ENCODE measurements around the gene COA7.

DNA sequence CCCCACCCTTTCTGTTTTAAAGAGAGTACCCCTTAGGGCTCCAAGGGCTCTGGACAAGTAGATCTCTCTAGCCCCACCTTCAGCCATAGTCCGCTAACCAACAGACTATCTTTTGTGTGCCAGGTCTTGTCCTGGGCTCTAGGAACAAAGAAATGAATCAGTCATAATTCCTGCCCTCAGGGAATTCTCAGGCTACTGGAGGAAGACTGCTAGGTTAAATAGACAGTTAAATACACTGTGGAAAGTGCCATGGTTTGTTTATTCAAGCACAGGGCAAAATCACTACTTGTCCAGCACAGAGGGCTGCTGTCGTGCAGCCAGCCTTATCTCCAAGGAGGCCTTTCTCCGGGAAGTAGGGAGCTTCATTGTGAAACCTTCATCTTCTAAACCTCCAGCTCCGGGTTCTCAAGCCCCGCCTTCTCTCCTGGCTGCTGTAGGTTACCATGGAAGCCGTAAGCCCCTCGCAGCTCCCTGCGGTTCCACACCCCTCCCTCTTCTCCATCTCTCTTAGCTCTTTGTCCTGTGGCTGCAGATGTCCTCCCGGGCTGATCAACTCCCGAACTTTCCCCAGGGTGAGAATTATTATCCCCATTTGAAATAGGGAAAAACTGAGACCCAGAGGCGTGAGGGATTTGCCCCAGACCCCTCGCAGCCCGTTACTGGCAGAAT is 35.4 kb downstream of the COA7 start:
- TF ChIP-seq, protein P1, sequence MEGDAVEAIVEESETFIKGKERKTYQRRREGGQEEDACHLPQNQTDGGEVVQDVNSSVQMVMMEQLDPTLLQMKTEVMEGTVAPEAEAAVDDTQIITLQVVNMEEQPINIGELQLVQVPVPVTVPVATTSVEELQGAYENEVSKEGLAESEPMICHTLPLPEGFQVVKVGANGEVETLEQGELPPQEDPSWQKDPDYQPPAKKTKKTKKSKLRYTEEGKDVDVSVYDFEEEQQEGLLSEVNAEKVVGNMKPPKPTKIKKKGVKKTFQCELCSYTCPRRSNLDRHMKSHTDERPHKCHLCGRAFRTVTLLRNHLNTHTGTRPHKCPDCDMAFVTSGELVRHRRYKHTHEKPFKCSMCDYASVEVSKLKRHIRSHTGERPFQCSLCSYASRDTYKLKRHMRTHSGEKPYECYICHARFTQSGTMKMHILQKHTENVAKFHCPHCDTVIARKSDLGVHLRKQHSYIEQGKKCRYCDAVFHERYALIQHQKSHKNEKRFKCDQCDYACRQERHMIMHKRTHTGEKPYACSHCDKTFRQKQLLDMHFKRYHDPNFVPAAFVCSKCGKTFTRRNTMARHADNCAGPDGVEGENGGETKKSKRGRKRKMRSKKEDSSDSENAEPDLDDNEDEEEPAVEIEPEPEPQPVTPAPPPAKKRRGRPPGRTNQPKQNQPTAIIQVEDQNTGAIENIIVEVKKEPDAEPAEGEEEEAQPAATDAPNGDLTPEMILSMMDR (IDR thresholded peaks at IDR 0.05; ENCODE audit: insufficient read depth, low read length, poor library complexity, severe bottlenecking), result no peak
- TF ChIP-seq EZH2phosphoT487 (conservative IDR thresholded peaks at IDR 0.05; ENCODE audit: low read length), result no peak

Data from SU-DHL-6 (cell line).